Measurements from ENCODE around the gene COMMD4.
"Not testable (repeated sequence)": the region's sequence is repeated elsewhere in the genome, so short reads cannot be mapped to it uniquely, and the experiment has no call there.

Gene COMMD4

DNA sequence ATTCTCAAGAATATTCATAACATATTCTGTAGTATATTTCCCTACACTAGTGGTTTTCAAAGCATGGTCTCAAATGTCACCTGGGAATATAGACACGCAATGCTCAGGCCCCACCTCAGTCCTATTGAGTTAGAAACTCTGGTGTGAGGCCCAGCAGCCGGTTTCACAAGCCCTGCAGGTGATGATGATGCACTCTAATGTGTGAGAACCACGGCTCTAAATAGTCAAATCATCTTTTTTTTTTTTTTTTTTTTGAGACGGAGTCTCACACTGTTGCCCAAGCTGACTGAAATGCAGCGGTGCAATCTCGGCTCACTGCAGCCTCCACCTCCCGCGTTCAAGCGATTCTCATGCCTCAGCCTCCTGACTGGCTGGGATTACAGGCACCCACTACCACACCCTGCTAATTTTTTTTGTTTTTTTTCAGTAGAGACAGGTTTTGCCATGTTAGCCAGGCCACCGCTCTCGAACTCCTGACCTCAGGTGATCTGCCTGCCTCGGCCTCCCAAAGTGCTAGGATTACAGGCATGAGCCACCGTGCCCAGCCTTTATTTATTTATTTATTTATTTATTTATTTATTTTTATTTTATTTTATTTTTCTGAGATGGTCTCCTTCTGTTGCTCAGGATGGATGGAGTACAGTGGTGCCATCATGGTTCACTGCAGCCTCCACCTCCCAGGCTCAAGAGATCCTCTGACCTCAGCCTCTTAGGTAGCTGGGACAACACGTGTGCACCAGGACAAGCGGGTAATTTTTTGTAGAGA lies 2.0 kb upstream of the COMMD4 start:
- DNase-seq, result not testable (repeated sequence)

DNA sequence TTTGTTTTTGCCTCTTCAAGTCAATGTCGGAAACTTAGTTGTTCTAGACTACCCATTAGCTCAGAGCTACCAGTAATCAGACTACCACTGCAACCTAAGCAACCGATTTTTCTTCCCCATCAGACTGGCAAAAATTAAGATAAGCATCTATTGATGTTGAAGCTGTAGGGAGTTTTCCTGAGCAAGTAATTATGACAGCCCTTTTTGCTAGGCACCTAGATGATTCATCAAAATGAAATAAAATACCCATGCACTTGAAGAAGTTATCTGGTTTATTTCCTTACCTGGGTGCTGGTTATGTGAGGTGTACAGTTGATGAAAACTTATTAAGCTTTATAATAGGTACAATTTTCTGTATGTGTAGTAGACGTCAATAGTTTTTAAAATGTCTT lies 554 bp upstream of the COMMD4 start:
- no peak for DNase-seq

DNA sequence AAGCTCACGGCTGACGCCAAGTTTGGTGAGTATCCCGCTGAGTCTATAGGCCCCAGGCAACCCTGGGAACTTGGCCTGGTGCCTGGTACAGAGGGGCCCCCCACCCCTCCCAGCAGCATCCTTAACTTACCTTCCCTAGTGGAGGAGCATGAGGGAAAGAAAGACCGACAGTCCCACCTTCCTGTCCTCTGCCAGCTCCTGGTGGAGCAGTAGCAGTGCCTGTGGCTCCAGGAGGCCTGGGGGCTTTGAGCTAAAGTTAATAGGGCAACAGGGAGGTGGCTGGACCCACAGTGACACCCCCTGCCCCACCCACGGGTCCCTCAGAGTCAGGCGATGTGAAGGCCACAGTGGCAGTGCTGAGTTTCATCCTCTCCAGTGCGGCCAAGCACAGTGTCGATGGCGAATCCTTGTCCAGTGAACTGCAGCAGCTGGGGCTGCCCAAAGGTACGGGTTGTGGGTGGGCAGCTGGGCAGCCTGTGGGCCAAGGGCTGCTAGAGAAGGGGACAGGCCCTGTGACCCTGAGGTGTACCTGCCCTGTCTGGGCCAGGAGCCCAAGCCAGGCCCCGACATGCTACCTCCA lies 2.9 kb downstream of the COMMD4 start:
- DNase-seq, result no peak

DNA sequence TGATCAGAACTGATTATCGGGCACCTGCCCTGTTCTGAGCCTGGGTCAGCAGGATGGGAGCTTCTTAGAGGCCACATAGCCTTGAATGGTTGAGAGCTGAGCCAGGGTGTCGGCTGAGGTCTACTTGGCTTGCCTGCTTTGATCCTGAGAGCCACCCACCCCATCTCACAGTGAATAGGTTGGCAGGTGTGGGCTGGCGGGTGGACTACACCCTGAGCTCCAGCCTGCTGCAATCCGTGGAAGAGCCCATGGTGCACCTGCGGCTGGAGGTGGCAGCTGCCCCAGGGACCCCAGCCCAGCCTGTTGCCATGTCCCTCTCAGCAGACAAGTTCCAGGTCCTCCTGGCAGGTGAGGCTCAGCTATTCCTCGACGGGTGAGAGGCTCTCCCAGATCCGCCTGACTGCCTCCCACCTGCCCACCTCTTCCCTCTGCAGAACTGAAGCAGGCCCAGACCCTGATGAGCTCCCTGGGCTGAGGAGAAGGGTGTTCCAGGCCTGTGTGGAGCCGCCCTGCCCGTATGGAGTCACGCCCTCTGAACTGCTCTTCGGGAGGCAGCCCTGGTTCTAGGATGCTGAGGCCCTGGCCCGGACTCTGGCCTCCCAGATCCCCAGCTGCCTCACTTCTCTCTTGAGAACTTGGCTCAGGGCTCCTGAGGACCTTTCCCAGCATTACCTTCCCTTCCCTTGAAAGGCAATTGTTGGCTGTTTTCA lies 3.8 kb downstream of the COMMD4 start:
- DNase-seq, result no peak

DNA sequence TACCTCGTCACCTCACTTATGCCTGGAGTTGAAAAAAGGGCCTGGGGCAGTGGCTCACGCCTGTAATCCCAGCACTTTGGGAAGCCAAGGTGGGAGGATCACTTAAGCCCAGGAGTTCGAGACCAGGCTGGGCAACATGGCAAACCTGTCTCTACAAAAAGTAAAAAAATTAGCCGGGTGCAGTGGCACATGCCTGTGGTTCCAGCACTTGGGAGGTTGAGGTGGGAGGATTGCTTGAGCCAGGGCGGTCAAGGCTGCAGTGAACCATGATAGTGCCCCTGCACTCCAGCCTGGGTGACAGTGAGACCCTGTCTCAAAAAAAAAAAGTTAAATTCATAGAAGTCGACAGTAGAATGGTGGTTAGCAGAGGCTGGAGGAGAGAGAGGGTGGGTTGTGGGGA lies 6.4 kb downstream of the COMMD4 start:
- DNase-seq, result no peak

DNA sequence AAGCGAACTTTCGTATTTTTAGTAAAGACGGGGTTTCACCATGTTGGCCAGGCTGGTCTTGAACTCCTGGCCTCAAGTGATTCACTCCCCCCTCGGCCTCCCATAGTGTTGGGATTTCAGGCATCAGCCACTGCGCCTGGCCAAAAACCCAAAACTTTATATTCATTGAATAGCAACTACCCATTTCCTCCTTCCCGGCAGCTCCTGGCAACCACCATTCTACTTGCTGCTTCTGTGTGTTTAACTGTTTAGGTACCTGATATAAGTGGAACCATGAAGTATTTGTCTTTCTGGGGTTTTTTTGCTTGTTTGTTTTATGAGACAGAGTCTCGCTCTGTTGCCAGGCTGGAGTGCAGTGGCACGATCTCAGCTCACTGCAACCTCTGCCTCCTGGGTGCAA lies 8.1 kb downstream of the COMMD4 start:
- not testable (repeated sequence) for DNase-seq

DNA sequence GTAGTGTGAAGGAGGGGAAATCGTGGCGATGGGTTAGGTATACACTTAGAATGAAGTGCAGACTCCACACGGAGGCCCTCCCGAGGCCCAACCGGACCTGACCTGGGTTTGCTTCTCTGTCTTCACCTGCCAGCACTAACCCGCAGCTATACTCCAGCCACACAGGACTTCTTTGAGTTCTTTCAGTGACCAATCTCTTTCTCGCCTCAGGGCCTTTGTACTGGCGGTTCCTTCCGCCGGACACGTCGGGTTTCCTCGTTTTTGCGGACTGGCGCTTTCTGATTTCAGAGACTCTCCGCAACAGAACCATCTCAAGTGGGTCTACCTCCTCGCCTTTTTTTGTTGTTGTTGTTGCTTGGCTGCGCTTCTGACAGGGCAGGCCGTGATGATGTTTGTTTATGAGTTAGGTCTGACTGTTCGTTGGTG lies 10.9 kb downstream of the COMMD4 start, which contains the start of gene NEIL1:
NEIL1 (plus strand) TSS at position 244 of the 426 bp plus-strand sequence. CDS start 1,867 bp downstream, outside the sequence.
- no peak for DNase-seq

DNA sequence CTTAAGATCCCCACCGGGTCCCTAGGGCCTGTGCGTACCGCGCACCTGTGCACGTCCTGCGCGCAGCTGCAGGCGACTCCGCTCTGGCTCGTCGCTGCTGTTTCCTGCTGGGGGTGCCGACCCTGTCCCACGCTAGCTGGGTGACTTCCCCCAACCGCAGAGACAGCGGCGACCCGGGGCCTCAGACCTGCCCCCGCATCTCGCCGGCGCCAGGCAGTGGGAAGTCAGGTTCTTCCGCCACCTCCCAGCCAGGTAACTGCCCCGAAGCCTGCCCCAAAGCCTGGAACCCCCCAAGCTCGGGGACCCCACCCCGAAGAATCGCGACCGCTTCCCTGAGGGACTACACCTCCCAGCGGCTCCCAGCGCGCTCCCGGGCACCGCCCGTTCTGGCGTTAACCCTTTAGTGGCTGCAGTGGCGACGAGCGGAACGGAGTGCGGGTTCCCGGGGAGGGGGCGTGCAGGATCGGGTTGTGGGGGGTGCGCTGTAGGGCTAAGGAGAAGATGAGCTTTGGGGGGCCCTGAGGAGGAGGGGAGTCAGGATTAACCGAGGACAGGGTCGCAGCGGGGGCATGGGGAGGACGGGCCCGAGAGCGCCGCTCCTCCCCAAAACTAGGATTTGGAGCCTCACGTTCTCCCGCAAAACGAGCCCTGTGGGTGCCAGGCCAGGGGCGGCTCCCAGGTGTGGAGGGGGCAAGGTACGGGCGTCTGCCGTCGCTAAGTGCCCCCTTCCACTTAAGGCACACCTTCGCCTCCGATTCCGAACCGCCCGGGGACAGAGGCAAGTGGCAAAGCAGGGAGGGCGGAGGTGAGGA lies 11.6 kb downstream of the COMMD4 start:
- DNase-seq, result peak; percentile 24

DNA sequence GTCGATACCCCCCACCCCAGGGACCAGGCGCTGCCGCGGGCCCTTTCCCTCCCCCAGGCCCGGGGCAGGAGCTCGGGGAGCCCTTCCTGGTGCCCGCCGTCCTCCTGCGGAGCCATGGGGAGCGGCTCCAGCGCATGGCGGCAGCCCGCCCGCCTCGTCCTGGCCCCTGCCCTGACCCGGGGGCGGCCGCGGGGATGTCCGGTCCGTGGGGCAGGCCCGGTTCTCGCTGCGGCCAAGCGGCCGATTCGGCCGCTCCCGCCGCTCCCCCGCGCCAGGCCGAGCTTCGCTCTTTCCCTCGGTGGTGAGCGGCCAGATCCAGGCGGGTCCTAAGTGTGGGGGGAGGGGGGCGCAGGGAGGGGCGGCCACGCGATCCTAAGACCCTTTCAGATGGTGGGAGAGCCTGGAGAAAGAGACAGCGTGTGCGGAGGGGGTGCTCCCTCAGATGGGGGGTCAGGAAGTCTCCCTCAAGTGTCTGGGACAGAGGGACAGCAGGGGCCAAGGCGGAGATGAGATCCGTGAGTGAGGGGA lies 12.2 kb downstream of the COMMD4 start:
- DNase-seq, result no peak

DNA sequence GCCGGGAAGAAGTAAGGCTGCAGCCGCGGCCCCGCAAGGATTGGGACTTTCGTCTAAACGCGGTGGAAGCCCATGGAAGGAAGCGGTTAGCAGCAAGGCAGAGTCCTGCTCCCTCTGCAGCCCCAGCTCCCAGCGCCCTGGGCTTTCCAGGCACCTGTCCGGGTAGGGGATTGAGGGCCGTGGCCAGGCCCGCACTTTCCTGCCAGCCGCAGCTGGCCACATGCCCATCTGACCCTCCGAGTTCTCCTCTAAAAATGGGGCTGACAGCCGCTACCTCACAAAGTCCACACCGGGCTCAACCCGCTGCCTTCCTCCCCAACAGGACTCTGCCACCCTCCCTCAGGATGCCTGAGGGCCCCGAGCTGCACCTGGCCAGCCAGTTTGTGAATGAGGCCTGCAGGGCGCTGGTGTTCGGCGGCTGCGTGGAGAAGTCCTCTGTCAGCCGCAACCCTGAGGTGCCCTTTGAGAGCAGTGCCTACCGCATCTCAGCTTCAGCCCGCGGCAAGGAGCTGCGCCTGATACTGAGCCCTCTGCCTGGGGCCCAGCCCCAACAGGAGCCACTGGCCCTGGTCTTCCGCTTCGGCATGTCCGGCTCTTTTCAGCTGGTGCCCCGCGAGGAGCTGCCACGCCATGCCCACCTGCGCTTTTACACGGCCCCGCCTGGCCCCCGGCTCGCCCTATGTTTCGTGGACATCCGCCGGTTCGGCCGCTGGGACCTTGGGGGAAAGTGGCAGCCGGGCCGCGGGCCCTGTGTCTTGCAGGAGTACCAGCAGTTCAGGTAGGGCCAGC lies 12.9 kb downstream of the COMMD4 start:
- DNase-seq, result peak; percentile 10

DNA sequence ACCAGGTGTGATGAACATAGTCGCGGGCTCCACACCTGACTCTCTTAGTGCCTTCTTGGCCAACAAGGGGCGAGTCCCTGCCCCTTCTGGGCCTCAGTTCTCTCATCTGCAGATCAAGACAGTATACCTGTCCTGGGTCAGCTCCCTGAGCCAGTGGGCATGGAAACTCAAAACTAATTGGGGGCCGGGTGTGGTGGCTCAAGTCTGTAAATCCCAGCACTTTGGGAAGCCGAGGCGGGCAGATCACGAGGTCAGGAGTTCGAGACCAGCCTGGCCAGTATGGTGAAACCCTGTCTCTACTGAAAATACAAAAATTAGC lies 13.4 kb downstream of the COMMD4 start:
- DNase-seq, result not testable (repeated sequence)

DNA sequence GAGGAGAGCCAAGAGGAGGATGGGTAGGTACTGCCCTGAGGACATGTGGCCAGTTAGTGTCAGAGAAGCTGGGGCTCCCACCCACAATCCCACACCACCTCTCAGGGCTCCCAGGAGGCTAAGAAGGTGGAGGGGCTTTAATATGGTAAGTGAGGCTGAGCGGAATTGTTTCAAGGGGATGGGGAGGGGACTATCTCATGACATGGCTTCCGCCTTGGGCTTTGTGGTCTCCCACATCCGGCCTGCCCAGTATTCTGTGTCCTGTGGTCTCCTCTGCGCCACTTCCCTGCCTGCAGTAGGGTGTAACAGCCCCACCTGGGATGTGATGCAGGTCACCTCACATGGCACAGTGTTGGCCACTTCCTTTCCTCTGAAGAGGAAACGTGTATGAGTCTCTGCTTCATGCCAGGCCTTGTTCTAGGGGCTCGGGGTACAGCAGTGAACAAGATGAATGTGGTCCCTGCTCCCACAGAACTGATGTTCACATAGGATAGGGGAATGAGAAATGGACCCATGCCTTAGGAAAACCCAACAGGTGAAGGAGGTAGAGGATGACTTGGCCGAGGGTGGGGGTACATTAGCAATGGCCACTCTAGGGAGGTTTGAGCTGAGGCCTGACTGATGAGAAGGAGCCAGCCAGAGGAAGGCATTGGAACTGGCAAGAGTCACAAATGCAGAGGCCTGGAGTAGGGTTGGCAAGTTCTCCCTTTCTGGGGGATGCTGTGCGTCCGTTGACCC lies 14.2 kb downstream of the COMMD4 start:
- no peak for DNase-seq

DNA sequence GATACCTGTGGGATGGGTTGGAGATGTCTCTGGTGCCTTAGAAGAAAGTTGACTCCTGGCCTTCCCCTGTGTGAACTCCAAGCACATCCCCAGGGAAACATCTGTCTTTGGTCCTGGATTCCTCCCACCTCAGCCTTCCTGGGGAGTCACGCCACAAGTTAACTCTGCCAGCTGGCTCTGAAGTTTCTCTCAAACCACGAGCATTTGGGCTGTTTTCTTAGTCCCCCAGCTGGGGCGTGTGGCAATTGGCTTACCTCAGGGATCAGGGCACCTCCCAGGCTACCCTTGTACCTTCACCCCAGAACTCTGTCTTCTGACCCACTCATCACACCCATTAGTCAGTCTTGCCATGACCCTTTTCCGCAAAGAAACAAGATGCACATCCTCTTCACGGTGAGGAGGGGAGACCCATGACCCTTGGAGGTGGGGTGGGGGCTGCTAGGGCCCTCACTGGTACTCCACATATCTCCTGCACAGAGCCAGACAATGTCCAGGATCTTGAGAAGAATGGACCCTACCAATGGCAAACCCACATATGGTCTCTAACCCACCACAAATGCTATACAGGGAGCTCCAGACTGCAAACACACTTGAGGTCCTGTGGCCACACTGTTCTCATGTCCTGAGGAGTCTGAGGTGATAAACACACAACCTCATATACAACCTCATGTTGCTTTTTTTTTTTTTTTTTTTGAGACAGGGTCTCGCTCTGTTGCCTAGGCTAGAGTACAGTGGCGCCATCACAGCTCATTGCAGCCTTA lies 14.9 kb downstream of the COMMD4 start:
- DNase-seq, result no peak

DNA sequence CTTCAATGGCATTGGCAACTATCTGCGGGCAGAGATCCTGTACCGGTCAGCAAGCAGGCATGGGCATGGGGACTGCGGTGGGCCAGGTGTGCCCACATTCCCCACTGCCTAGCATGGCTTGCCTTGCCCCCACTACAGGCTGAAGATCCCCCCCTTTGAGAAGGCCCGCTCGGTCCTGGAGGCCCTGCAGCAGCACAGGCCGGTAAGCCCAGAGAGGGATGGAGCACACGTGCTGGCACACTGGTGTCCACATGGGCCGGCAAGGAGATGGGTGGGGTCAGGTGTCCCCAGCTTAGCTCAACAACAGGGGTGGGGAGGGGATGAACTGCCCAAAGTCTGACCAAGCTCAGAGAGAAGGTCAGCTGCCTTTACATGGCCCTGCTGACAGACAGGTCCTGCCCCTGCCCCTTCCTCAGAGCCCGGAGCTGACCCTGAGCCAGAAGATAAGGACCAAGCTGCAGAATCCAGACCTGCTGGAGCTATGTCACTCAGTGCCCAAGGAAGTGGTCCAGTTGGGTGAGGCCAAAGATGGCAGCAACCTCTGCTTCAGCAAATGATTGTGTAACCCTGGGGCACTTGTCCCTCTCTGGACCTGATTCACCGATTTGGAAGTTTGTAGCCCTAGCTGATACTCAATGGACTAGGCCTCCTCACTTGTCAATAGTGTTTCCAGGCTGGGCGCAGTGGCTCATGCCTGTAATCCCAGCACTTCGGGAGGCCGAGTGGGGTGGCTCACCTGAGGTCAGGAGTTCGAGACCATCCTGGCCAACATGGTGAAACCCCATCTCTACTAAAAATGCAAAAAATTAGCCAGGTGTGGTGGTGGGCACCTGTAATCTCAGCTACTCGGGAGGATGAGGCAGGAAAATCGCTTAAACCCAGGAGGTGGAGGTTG lies 16.6 kb downstream of the COMMD4 start:
- no peak for DNase-seq

DNA sequence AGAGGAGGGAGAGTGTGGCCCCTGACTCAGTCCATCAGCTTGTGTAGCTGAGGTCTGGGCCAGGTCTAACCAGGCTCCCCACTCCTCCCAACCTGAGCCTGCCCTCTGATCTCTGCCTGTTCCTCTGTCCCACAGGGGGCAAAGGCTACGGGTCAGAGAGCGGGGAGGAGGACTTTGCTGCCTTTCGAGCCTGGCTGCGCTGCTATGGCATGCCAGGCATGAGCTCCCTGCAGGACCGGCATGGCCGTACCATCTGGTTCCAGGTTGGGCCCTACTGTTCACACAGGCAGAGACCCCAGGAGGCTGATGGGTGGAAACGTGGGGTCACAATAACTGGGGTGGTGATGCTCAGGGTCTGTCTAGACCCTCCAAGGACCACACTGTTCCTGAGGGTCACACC lies 17.7 kb downstream of the COMMD4 start:
- DNase-seq, result no peak

DNA sequence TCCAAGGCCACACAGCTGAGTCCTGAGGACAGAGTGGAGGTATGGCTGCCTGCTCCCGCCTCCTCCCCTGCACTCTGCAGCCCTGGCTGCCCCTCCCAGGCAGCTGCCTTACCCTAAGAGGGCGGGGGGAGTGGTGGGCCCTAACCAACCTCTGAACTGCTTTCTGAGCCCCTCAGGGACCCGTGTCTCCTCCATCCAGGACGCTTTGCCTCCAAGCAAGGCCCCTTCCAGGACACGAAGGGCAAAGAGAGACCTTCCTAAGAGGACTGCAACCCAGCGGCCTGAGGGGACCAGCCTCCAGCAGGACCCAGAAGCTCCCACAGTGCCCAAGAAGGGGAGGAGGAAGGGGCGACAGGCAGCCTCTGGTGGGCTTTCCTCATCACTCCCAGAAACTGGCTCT lies 18.6 kb downstream of the COMMD4 start:
- no peak for DNase-seq

DNA sequence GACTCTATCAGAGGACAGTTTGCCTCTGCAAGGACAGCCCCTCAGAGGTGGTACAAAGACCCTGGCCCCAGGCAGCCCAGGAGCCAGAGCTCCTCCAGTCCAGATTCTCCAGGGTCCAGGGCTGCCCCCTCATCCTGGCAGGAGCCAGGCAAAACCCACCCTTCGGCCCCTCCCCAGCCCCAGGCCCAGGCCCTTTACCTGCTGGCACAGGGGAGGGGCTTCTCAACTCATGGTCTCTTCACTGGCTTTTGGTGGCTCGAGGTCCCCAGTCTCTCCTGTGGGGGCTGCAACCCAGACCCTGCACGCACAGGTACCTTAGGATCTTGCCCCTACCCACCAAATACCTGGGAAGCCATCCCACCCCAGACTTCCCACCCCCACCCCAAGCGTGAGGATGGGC lies 19.5 kb downstream of the COMMD4 start:
- no peak for DNase-seq

DNA sequence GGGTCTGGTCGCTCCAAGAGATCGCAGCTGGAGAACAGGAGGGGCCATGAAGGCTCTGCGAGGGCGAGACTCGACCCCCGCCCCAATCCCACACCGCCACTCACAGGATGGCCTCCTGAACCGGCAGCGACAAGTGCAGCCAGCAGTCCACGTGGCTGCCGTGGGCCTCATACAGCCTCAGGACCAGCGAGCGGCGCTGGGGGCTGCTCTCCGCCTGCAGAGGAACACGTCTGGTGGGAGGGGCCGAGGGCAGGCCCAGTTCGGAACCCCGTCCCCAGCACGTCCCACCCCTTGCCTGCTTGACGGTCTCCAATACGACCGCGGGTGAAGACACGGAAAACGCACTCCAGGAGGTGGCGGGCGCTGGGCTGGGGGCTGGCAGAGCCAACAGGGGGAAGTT lies 20.1 kb downstream of the COMMD4 start:
- DNase-seq, result no peak

DNA sequence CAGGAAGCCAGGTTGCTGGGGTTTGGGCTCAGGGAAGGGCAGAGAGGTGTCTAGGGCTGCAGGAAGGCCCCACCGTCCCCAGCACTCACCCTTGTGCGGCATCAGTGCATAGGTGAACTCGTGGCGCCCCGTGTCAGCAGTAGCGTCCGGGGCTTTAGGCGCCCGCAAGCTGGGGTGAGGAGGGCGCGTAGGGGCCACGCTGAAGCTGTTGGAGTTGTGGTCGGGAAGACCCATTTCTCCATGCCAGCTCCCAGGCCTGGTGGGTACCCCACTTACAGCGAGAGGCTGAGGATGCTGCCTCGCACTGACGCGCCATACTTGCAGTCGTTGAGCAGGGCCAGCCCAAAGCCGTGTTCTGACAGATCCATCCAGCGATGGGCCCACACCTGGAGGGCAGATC lies 20.7 kb downstream of the COMMD4 start:
- DNase-seq, result no peak
